A673 (cell line): ENCODE results near the gene BLOC1S2. TPM values are rescaled to one million over a fixed set of nuclear protein-coding genes. Genes with fewer than 3 reads are reported as not detected.
A peak's percentile ranks its signal among the peaks of the same experiment; 100 is the strongest.
"Not testable (repeated sequence)": the region's sequence is repeated elsewhere in the genome, so short reads cannot be mapped to it uniquely, and the experiment has no call there.

Experiments used
- BruUV-seq: library from RNA; stranded (reverse); fragments of 400-500 nt; replicated peaks from 2 replicates; lab custom pipeline; 2021; lab: Mats Ljungman, UMichigan
- CTCF ChIA-PET: fragments of 300-600 bp; sonication (Branson Sonifier 250); formaldehyde crosslinking; loops from one replicate; lab custom pipeline; 2022; ENCODE audit warnings: antibody characterized with exemption; lab: Charles Lee
- POLR2A ChIA-PET: fragments of 300-600 bp; sonication (Branson Sonifier 250); formaldehyde crosslinking; loops from one replicate; lab custom pipeline; 2022; ENCODE audit warnings: antibody characterized with exemption; ENCODE audit not compliant: low non-redundant PET; lab: Charles Lee
- DNase-seq: peaks from one replicate; pipeline ENCODE4 v3.0.0-alpha.2; 2015; ENCODE audit warnings: low spot score
- H3K27ac ChIP-seq: fragments of 200-600 bp; sonication (generic); 2 replicates; pipeline ENCODE4 v1.5.1; 2016; ENCODE audit warnings: mixed run types, low read depth, mild to moderate bottlenecking, mixed read lengths, antibody characterized with exemption, low read length; ENCODE audit not compliant: poor library complexity, severe bottlenecking
- H3K27me3 ChIP-seq: fragments of 200-600 bp; sonication (generic); replicated peaks from 2 replicates; pipeline ENCODE4 v1.6.1; 2017; ENCODE audit warnings: mixed run types, low read depth, mild to moderate bottlenecking, mixed read lengths, antibody characterized with exemption, low read length; ENCODE audit not compliant: insufficient read depth, poor library complexity
- H3K36me3 ChIP-seq: fragments of 200-600 bp; sonication (generic); 2 replicates; pipeline ENCODE4 v1.6.1; 2016; ENCODE audit warnings: mixed run types, mild to moderate bottlenecking, mixed read lengths, antibody characterized with exemption, low read length; ENCODE audit not compliant: insufficient read depth, poor library complexity, severe bottlenecking
- H3K4me1 ChIP-seq: fragments of 200-600 bp; sonication (generic); 2 replicates; pipeline ENCODE4 v1.6.1; 2017; ENCODE audit warnings: mixed run types, mild to moderate bottlenecking, mixed read lengths, antibody characterized with exemption, low read length; ENCODE audit not compliant: insufficient read depth, poor library complexity, severe bottlenecking
- H3K4me3 ChIP-seq: fragments of 200-600 bp; sonication (generic); 2 replicates; pipeline ENCODE4 v1.5.1; 2016; ENCODE audit warnings: low read depth, mixed run types, mild to moderate bottlenecking, mixed read lengths, low read length; ENCODE audit not compliant: poor library complexity, severe bottlenecking
- H3K9me3 ChIP-seq: fragments of 200-600 bp; sonication (generic); 2 replicates; pipeline ENCODE4 v1.6.1; 2016; ENCODE audit warnings: mixed run types, low read depth, mild to moderate bottlenecking, mixed read lengths, antibody characterized with exemption, low read length; ENCODE audit not compliant: poor library complexity, severe bottlenecking
- CTCF ChIP-seq: fragments of 300-800, 200-600 bp; sonication (generic); conservative IDR thresholded peaks from 2 replicates; pipeline ENCODE4 v1.5.1; 2017; ENCODE audit warnings: low read depth, mild to moderate bottlenecking, antibody characterized with exemption, low read length, moderate library complexity, mixed read lengths
- EZH2 ChIP-seq: fragments of 200-600 bp; sonication (generic); IDR thresholded peaks from 2 replicates; pipeline ENCODE4 v1.6.1; 2017; ENCODE audit warnings: borderline replicate concordance, low read depth, mild to moderate bottlenecking, mixed read lengths, antibody characterized with exemption, low read length; ENCODE audit not compliant: poor library complexity, severe bottlenecking
- intact Hi-C: fragments of 100-400 bp; cut with micrococcal nuclease; formaldehyde crosslinking; loops from one replicate; pipeline ENCODE4 v1.10.0; 2022; ENCODE audit not compliant: unreplicated experiment
- total RNA-seq: library from RNA; stranded (reverse); gene quantifications from 2 replicates; pipeline ENCODE4 v1.2.3, GENCODE V29; 2021

The BLOC1S2 gene
- total RNA-seq, 1 experiment from 2014 or later: 52.5 TPM

- DNase-seq: no peak
- ChIA-PET CTCF (no interaction called here), POLR2A (no interaction called here)
- Histone ChIP-seq H3K9me3 (no peaks in the 10 kb centered on the region), H3K4me3 (no peak overlapping the region), H3K27me3 (no peaks in the 10 kb centered on the region), H3K27ac (no peak overlapping the region), H3K4me1 (no peaks in the 10 kb centered on the region), H3K36me3 (no peaks in the 10 kb centered on the region)
- no TSS peak for BruUV-seq
- TF ChIP-seq CTCF (no peak), EZH2 (no peak)
- intact Hi-C loops: loop anchor here (10.0 kb wide), 1 partner anchor 198 kb away; no protein-coding TSS in a partner anchor
These were observed 20.4 kb upstream of the BLOC1S2 start for GRCh38 chr10:100306861-100307260.

- DNase-seq: no peak
- no peak for TF ChIP-seq EZH2
- TF ChIP-seq CTCF: no peak
- H3K9me3 ChIP-seq: no peaks in the 10 kb centered on the region
- CTCF ChIA-PET: no interaction called here
- H3K27me3 ChIP-seq: no peaks in the 10 kb centered on the region
- POLR2A ChIA-PET: no interaction called here
- H3K4me1 ChIP-seq: no peaks in the 10 kb centered on the region
- no peak overlapping the region for H3K27ac ChIP-seq
- H3K36me3 ChIP-seq: no peaks in the 10 kb centered on the region
- no peak overlapping the region for H3K4me3 ChIP-seq
- intact Hi-C loops: loop anchor here (10.0 kb wide), 1 partner anchor 200 kb away; no protein-coding TSS in a partner anchor
- no TSS peak for BruUV-seq
These were observed 17.9 kb upstream of the BLOC1S2 start for GRCh38 chr10:100304414-100304813.

GRCh38 chr10:100303724-100304319, 17.3 kb upstream of the BLOC1S2 start:
- Histone ChIP-seq H3K9me3 (no peaks in the 10 kb centered on the region), H3K4me1 (no peaks in the 10 kb centered on the region), H3K27ac (no peak overlapping the region), H3K36me3 (no peaks in the 10 kb centered on the region), H3K4me3 (no peak overlapping the region), H3K27me3 (no peaks in the 10 kb centered on the region)
- CTCF ChIA-PET: interaction anchor here (0.7 kb wide), 1 partner anchor 205 kb away, joined by 7 read pairs; no protein-coding TSS in a partner anchor
- BruUV-seq: no TSS peak
- POLR2A ChIA-PET: no interaction called here
- no peak for TF ChIP-seq EZH2
- TF ChIP-seq CTCF: peak; percentile 76
- intact Hi-C loops: loop anchor here (2.0 to 10.0 kb wide), 2 partner anchors 129 to 201 kb away; no protein-coding TSS in a partner anchor
- DNase-seq: peak; percentile 48

- POLR2A ChIA-PET, H3K4me3 ChIP-seq, H3K36me3 ChIP-seq, H3K4me1 ChIP-seq, CTCF ChIA-PET, H3K27ac ChIP-seq, BruUV-seq, H3K27me3 ChIP-seq, H3K9me3 ChIP-seq, DNase-seq: not testable (repeated sequence)
- intact Hi-C loops: loop anchor here (10.0 kb wide), 1 partner anchor 204 kb away; no protein-coding TSS in a partner anchor
These were observed 14.6 kb upstream of the BLOC1S2 start for GRCh38 chr10:100301123-100301522.
